HG03439 (cell line): ENCODE measurements around the gene OMP.

Experiments
- ATAC-seq: cut with Tn5 transposase; IDR thresholded peaks from one replicate; pipeline ENCODE4 v1.9.1; 2021; ENCODE audit warnings: mild to moderate bottlenecking, moderate library complexity; ENCODE audit not compliant: unreplicated experiment

OMP gene

GRCh38 chr11:77136784-77137420, 34.3 kb downstream of the OMP start:
- no peak for ATAC-seq

GRCh38 chr11:77137421-77137820, 34.8 kb downstream of the OMP start:
- no peak for ATAC-seq

GRCh38 chr11:77138106-77138649, 35.5 kb downstream of the OMP start:
- ATAC-seq: no peak

GRCh38 chr11:77139201-77139600, 36.6 kb downstream of the OMP start:
- ATAC-seq: no peak

- ATAC-seq: no peak
Measured at GRCh38 chr11:77140231-77140851, 37.7 kb downstream of the OMP start.

- ATAC-seq: no peak
Measured at GRCh38 chr11:77141034-77141433, 38.4 kb downstream of the OMP start.

- no peak for ATAC-seq
Measured at GRCh38 chr11:77141475-77141874, 38.8 kb downstream of the OMP start.

- ATAC-seq: no peak
Measured at GRCh38 chr11:77142091-77142975, 39.7 kb downstream of the OMP start.

GRCh38 chr11:77143405-77144020, 40.9 kb downstream of the OMP start:
- ATAC-seq: no peak

- ATAC-seq: no peak
Measured at GRCh38 chr11:77144196-77144856, 41.7 kb downstream of the OMP start.

- ATAC-seq: no peak
Measured at GRCh38 chr11:77144857-77145428, 42.3 kb downstream of the OMP start.

GRCh38 chr11:77146261-77147035, 43.8 kb downstream of the OMP start:
- no peak for ATAC-seq

GRCh38 chr11:77147036-77147315, 44.3 kb downstream of the OMP start:
- ATAC-seq: no peak

- ATAC-seq: no peak
Measured at GRCh38 chr11:77147668-77148321, 45.2 kb downstream of the OMP start.

- no peak for ATAC-seq
Measured at GRCh38 chr11:77148963-77149715, 46.5 kb downstream of the OMP start.

- no peak for ATAC-seq
Measured at GRCh38 chr11:77149716-77150392, 47.2 kb downstream of the OMP start.

GRCh38 chr11:77150836-77151235, 48.2 kb downstream of the OMP start:
- no peak for ATAC-seq
